Erythroblast (primary cell): ENCODE data around the gene METTL26.

Experiments
- DNase-seq, 2 experiments: peaks; one replicate each; lab custom pipeline; 2025; lab: John Stamatoyannopoulos, UW
- GATA1 ChIP-seq: IDR thresholded peaks from 2 replicates; pipeline ENCODE4 v1.6.1; 2011; ENCODE audit warnings: low read depth, mild to moderate bottlenecking, control low read depth, low read length, moderate library complexity
- POLR2A ChIP-seq: IDR thresholded peaks from 2 replicates; pipeline ENCODE4 v1.6.1; 2011; ENCODE audit warnings: mild to moderate bottlenecking, low read length

METTL26 gene

GRCh38 chr16:591892-592517 is 44.1 kb downstream of the METTL26 start:
- DNase-seq: no peak
- TF ChIP-seq POLR2A (no peak), GATA1 (no peak)

- no peak for DNase-seq
Measured at GRCh38 chr16:591231-591630, 44.9 kb downstream of the METTL26 start.

GRCh38 chr16:590815-591200 is 45.3 kb downstream of the METTL26 start:
- TF ChIP-seq POLR2A (no peak), GATA1 (no peak)
- no peak for DNase-seq

More at GRCh38 chr16:591231-591630, 44.9 kb downstream of the METTL26 start:
- TF ChIP-seq POLR2A (no peak), GATA1 (no peak)

DNA sequence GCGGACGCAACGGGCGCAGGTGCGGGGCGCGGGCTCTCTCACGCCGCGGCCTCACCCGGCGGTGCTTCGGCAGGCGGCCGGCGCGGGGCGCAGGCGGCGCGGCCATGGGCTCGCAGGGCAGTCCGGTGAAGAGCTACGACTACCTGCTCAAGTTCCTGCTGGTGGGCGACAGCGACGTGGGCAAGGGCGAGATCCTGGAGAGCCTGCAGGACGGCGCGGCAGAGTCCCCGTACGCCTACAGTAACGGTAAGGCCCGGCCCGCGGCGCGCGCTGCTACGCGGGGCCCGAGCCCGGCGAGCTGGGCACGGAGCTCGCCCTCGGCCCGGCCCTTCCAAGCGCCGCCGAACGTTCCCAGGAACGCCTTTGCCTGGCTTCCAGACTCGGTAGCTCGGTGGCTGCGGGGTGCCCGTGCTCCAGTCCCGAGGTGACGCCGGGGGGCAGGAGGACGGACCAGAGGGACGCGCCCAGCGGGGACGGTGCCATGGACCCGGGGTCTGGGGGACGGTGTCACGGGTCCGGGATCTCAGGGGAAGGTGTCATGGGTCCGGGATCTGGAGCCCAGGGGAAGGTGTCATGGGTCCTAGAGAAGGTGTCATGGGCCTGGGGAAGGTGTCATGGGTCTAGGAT is 45.8 kb downstream of the METTL26 start:
- TF ChIP-seq POLR2A (no peak), GATA1 (no peak)
- no peak for DNase-seq

- DNase-seq: peak; percentile 99 to 100
- TF ChIP-seq POLR2A (no peak), GATA1 (no peak)
Measured at GRCh38 chr16:589658-590187, 46.4 kb downstream of the METTL26 start, which contains the start of gene RAB40C. RAB40C (plus strand) TSS chr16:590066; CDS start chr16:590292, 226 bp downstream.

GRCh38 chr16:588889-589657 is 47.0 kb downstream of the METTL26 start:
- peak; percentile 98 to 99 for DNase-seq
- TF ChIP-seq POLR2A: peak; percentile 91
- no peak for TF ChIP-seq GATA1

DNA sequence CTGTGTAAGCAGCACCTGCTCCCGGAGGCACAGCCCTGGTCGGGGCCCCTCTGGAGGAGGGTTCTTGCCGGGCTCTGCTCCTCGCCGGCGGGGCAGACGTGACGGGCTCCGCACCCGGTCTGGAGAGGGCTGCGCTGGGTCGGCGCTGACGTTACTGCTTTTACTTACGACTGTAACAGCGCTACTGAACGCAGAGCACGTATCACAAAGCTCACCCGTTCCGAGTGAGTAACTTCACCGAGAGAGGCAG is 47.5 kb downstream of the METTL26 start:
- peak; percentile 83 to 87 for DNase-seq
- no peak for TF ChIP-seq GATA1
- no peak for TF ChIP-seq POLR2A

DNA sequence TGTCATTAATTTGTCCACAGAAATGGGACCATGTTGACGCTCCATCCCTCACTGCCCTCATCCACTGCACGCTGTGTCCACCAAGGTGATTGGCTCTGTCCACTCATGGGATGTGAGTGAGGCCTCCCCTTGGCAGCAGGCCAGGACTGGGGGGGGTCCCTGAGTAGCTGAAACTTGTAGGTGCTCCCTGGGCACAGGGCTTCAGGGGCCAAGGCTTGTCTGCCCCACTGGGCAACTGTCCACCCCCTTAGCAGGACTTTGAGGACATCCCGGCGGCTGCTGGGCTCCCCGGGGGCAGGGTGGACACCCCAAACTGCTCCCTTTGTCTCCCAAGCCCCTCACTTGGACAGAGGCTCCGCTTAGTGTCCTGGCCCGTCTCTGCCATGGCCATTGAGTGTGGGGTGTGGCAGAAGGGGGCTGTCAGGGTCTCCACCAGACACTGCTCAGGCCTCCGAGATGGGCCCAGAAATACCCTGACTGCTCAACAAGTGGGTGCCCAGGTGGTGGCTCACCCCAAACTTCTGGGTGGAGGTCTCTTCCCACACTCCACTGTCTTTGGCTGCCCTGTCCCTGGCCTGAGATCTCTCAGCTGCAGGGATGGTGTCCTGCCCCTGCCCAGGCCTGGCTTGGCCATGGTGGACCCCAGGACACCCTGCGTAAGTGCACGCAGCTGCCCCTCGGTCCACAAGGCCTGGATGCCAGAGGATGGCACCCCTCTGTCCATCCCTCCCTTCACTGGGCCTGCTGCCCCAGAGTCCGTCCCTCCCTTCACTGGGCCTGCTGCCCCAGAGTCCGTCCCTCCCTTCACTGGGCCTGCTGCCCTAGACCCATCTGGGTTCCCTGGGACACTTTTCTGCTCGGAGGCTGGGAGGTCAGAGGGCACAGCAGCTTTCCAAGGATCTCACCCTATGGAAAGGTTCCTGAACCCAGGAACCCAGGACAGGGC is 49.2 kb downstream of the METTL26 start:
- no peak for TF ChIP-seq GATA1
- peak; percentile 82 for TF ChIP-seq POLR2A
- DNase-seq: peak in 1 of 2 experiments; percentile 38

- TF ChIP-seq GATA1 (no peak), POLR2A (no peak)
- DNase-seq: no peak
Measured at GRCh38 chr16:586047-586644, 50.0 kb downstream of the METTL26 start.

GRCh38 chr16:585351-585750 is 50.8 kb downstream of the METTL26 start:
- TF ChIP-seq GATA1 (no peak), POLR2A (peak; percentile 49)
- no peak for DNase-seq
